Common myeloid progenitor, CD34-positive (primary cell): Measurements from ENCODE around the gene PHACTR3.

Experiments
- CTCF ChIA-PET: fragments of 350-600 bp; sonication (Branson Sonifier 250); formaldehyde crosslinking; loops from one replicate; lab custom pipeline; 2021; ENCODE audit warnings: antibody characterized with exemption; lab: Charles Lee
- POLR2A ChIA-PET: fragments of 350-600 bp; sonication (Branson Sonifier 250); formaldehyde crosslinking; loops from one replicate; lab custom pipeline; 2021; ENCODE audit warnings: antibody characterized with exemption; lab: Charles Lee
- DNase-seq, 3 donors: peaks; one replicate each; pipeline versions ENCODE4 v3.0.0 to v3.0.0-alpha.2; 2013
- H3K27ac ChIP-seq, 2 experiments: 1 replicate in 1 of 2; 2 replicates in 1 of 2; pipeline ENCODE4 v1.7.0; 2013; ENCODE audit warnings: inconsistent platforms in 2 of 2, low read length in 2 of 2, mild to moderate bottlenecking in 2 of 2, low read depth in 1 of 2, moderate library complexity in 1 of 2; ENCODE audit not compliant: severe bottlenecking in 2 of 2, insufficient read depth in 1 of 2, poor library complexity in 1 of 2
- H3K27me3 ChIP-seq, 5 experiments: replicated peaks in 2 of 5; 1 replicate in 3 of 5; 2 replicates in 2 of 5; pipeline versions ENCODE4 v1.6.1 to v1.7.0; 2013; ENCODE audit warnings: low read length in 4 of 5, mild to moderate bottlenecking in 2 of 5, moderate library complexity in 2 of 5, inconsistent platforms in 1 of 5; ENCODE audit not compliant: insufficient read depth in 5 of 5, control insufficient read depth in 4 of 5
- H3K36me3 ChIP-seq, 4 experiments: 1 replicate in 2 of 4; 2 replicates in 2 of 4; pipeline versions ENCODE4 v1.6.1 to v1.7.0; 2013; ENCODE audit warnings: low read length in 3 of 4, control low read depth in 1 of 4, mild to moderate bottlenecking in 1 of 4; ENCODE audit not compliant: control insufficient read depth in 4 of 4, insufficient read depth in 4 of 4
- H3K4me1 ChIP-seq, 4 experiments: 1 replicate in 3 of 4; 2 replicates in 1 of 4; pipeline versions ENCODE4 v1.6.1 to v1.7.1; 2013; ENCODE audit warnings: low read length in 3 of 4, mild to moderate bottlenecking in 3 of 4, control low read depth in 1 of 4, inconsistent platforms in 1 of 4, moderate library complexity in 1 of 4; ENCODE audit not compliant: control insufficient read depth in 4 of 4, insufficient read depth in 4 of 4; ENCODE audit errors: control extremely low read depth in 1 of 4
- H3K4me3 ChIP-seq, 7 experiments: 1 replicate in 4 of 7; 2 replicates in 3 of 7; pipeline versions ENCODE4 v1.5.1 to v1.7.0; 2013; ENCODE audit warnings: mild to moderate bottlenecking in 7 of 7, low read length in 6 of 7, moderate library complexity in 6 of 7, inconsistent platforms in 2 of 7, low read depth in 2 of 7, control low read depth in 1 of 7; ENCODE audit not compliant: insufficient read depth in 4 of 7, control insufficient read depth in 1 of 7; ENCODE audit errors: extremely low read depth in 1 of 7
- H3K9me3 ChIP-seq, 5 experiments: 1 replicate in 4 of 5; 2 replicates in 1 of 5; pipeline versions ENCODE4 v1.6.1 to v1.7.1; 2013; ENCODE audit warnings: low read length in 4 of 5, mild to moderate bottlenecking in 2 of 5, inconsistent platforms in 1 of 5, low read depth in 1 of 5, moderate library complexity in 1 of 5; ENCODE audit not compliant: control insufficient read depth in 4 of 5, insufficient read depth in 2 of 5; ENCODE audit errors: control extremely low read depth in 1 of 5
- WGBS: methylation state at CpG from one replicate; pipeline ENCODE4 v1.1.5; 2013; ENCODE audit not compliant: insufficient coverage; 5-methylcytosine and 5-hydroxymethylcytosine counted together

Gene PHACTR3

GRCh38 chr20:59819496-59820203 is 215.3 kb downstream of the PHACTR3 start:
- DNase-seq, result no peak
- ChIA-PET CTCF (no interaction called here), POLR2A (no interaction called here)
- Histone ChIP-seq H3K4me1 (no peaks in the 10 kb centered on the region), H3K4me3 (no peak overlapping the region), H3K9me3 (no peaks in the 10 kb centered on the region), H3K27ac (no peak overlapping the region), H3K27me3 (peaks cover 0 to 9% (median 2%) of the 10 kb centered on the region in 5 experiments), H3K36me3 (no peaks in the 10 kb centered on the region)
- WGBS, result 94% methylated on average over 19 of the region's 20 CpGs

- no peak for DNase-seq
- 91% methylated on average over 9 of the region's 11 CpGs for WGBS
- Histone ChIP-seq H3K4me3 (no peak overlapping the region), H3K4me1 (no peaks in the 10 kb centered on the region), H3K27me3 (peaks cover 0 to 9% (median 2%) of the 10 kb centered on the region in 5 experiments), H3K27ac (no peak overlapping the region), H3K36me3 (no peaks in the 10 kb centered on the region), H3K9me3 (no peaks in the 10 kb centered on the region)
- ChIA-PET POLR2A (no interaction called here), CTCF (no interaction called here)
These were observed 216.1 kb downstream of the PHACTR3 start for GRCh38 chr20:59820204-59821041.

- Histone ChIP-seq H3K4me3 (no peak overlapping the region), H3K9me3 (no peaks in the 10 kb centered on the region), H3K36me3 (no peaks in the 10 kb centered on the region), H3K27me3 (peaks cover 0 to 9% (median 2%) of the 10 kb centered on the region in 5 experiments), H3K27ac (no peak overlapping the region), H3K4me1 (no peaks in the 10 kb centered on the region)
- POLR2A ChIA-PET, result no interaction called here
- 96% methylated on average over 7 of the region's 7 CpGs for WGBS
- CTCF ChIA-PET, result no interaction called here
- no peak for DNase-seq
These were observed 216.9 kb downstream of the PHACTR3 start for GRCh38 chr20:59821201-59821600.

GRCh38 chr20:59821788-59822187 is 217.4 kb downstream of the PHACTR3 start:
- Histone ChIP-seq H3K27ac (no peak overlapping the region), H3K4me1 (no peaks in the 10 kb centered on the region), H3K4me3 (no peak overlapping the region), H3K9me3 (no peaks in the 10 kb centered on the region), H3K27me3 (peaks cover 0 to 11% (median 2%) of the 10 kb centered on the region in 5 experiments), H3K36me3 (no peaks in the 10 kb centered on the region)
- no peak for DNase-seq
- no CpG with 5 or more reads among the region's 19 CpGs for WGBS
- CTCF ChIA-PET, result no interaction called here
- POLR2A ChIA-PET, result no interaction called here

GRCh38 chr20:59822291-59823029 is 218.1 kb downstream of the PHACTR3 start:
- Histone ChIP-seq H3K27ac (no peak overlapping the region), H3K9me3 (no peaks in the 10 kb centered on the region), H3K4me1 (no peaks in the 10 kb centered on the region), H3K4me3 (no peak overlapping the region), H3K27me3 (peaks cover 0 to 14% (median 2%) of the 10 kb centered on the region in 5 experiments), H3K36me3 (no peaks in the 10 kb centered on the region)
- DNase-seq, result no peak
- ChIA-PET POLR2A (no interaction called here), CTCF (no interaction called here)
- WGBS, result 76% methylated on average over 15 of the region's 21 CpGs

GRCh38 chr20:59823030-59823423 is 218.7 kb downstream of the PHACTR3 start:
- no peaks in the 10 kb centered on the region for H3K4me1 ChIP-seq
- ChIA-PET CTCF (no interaction called here), POLR2A (no interaction called here)
- no peaks in the 10 kb centered on the region for H3K9me3 ChIP-seq
- WGBS, result 86% methylated on average over 4 of the region's 9 CpGs
- H3K27ac ChIP-seq, result no peak overlapping the region
- no peak for DNase-seq
- H3K36me3 ChIP-seq, result no peaks in the 10 kb centered on the region
- H3K4me3 ChIP-seq, result no peak overlapping the region
- peaks cover 0 to 19% (median 2%) of the 10 kb centered on the region in 5 experiments for H3K27me3 ChIP-seq
